Adrenal gland (tissue), 5 donors: ENCODE measurements around the gene TFEC.

ENCODE experiments used
- POLR2A ChIP-seq, 2 donors: fragments of 450-650 bp; IDR thresholded peaks; one replicate each; pipeline ENCODE4 v1.6.1; 2017; ENCODE audit warnings: antibody characterized with exemption in 2 of 2, mild to moderate bottlenecking in 2 of 2, moderate library complexity in 1 of 2
- TF ChIP-seq, protein P1 (sequence below), 6 experiments: fragments of 450-650 bp in 4 of 6; fragments of 200-600 bp in 2 of 6; sonication (generic) in 1 of 6; IDR thresholded peaks; 1 replicate in 5 of 6; 2 replicates in 1 of 6; pipeline versions ENCODE4 v1.5.1 to v1.8.0; 2016 to 2021; ENCODE audit warnings: antibody characterized with exemption in 6 of 6, mild to moderate bottlenecking in 2 of 6, moderate library complexity in 1 of 6
- donor health status: DM: no; HTN: no; CAD: no.

DNA sequence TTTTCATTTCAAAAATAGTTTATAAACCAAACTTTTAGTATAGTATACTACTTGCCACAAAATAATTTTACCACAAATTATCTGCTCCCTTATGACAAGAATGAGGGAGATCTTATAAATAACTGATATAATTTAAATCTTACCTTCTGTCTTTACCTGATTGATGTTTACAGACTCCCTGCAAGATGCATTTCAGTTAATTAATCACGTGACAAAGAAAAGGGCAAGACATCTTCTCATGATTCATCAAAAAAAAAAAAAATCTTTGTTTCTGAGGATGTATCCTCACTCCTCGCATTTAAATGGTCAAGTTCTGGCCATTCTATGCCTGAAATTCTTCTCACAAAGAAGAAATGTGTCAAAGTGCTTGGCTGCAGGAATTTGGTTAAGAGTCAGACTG lies 2.3 kb upstream of the TFEC start:
- TF ChIP-seq, protein P1, sequence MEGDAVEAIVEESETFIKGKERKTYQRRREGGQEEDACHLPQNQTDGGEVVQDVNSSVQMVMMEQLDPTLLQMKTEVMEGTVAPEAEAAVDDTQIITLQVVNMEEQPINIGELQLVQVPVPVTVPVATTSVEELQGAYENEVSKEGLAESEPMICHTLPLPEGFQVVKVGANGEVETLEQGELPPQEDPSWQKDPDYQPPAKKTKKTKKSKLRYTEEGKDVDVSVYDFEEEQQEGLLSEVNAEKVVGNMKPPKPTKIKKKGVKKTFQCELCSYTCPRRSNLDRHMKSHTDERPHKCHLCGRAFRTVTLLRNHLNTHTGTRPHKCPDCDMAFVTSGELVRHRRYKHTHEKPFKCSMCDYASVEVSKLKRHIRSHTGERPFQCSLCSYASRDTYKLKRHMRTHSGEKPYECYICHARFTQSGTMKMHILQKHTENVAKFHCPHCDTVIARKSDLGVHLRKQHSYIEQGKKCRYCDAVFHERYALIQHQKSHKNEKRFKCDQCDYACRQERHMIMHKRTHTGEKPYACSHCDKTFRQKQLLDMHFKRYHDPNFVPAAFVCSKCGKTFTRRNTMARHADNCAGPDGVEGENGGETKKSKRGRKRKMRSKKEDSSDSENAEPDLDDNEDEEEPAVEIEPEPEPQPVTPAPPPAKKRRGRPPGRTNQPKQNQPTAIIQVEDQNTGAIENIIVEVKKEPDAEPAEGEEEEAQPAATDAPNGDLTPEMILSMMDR (IDR thresholded peaks at IDR 0.05): no peak
- TF ChIP-seq POLR2A (IDR thresholded peaks at IDR 0.05): no peak
